Hepatocyte (in vitro differentiated cells): Measurements from ENCODE around the gene CHD9. TPM values are rescaled to one million over a fixed set of nuclear protein-coding genes. Genes with fewer than 3 reads are reported as not detected.
"Not testable (repeated sequence)": the region's sequence is repeated elsewhere in the genome, so short reads cannot be mapped to it uniquely, and the experiment has no call there.

Experiments
- DNase-seq: peaks from one replicate; pipeline ENCODE4 v3.0.0-alpha.2; 2016; ENCODE audit warnings: low spot score
- H2AFZ ChIP-seq: fragments of 200-600 bp; sonication (generic); 2 replicates; pipeline ENCODE4 v1.6.0; 2016; ENCODE audit warnings: antibody characterized with exemption, mild to moderate bottlenecking
- H3K27ac ChIP-seq: fragments of 200-600 bp; sonication (generic); 2 replicates; pipeline ENCODE4 v1.5.1; 2016; ENCODE audit warnings: mild to moderate bottlenecking
- H3K27me3 ChIP-seq: fragments of 200-600 bp; sonication (generic); 2 replicates; pipeline ENCODE4 v1.6.1; 2016
- H3K36me3 ChIP-seq: fragments of 200-600 bp; sonication (generic); replicated peaks from 2 replicates; pipeline ENCODE4 v1.5.1; 2016; ENCODE audit warnings: low read depth; ENCODE audit not compliant: insufficient read depth
- H3K4me1 ChIP-seq: fragments of 200-600 bp; sonication (generic); 2 replicates; pipeline ENCODE4 v1.5.1; 2016; ENCODE audit warnings: mild to moderate bottlenecking, moderate library complexity; ENCODE audit not compliant: insufficient read depth
- H3K4me2 ChIP-seq: fragments of 200-600 bp; sonication (generic); 2 replicates; pipeline ENCODE4 v1.6.0; 2016
- H3K4me3 ChIP-seq: fragments of 200-600 bp; sonication (generic); 2 replicates; pipeline ENCODE4 v1.5.1; 2016; ENCODE audit warnings: mild to moderate bottlenecking
- H3K79me2 ChIP-seq: fragments of 200-600 bp; sonication (generic); 2 replicates; pipeline ENCODE4 v1.6.0; 2017; ENCODE audit warnings: mild to moderate bottlenecking
- H3K9me2 ChIP-seq: fragments of 200-600 bp; sonication (generic); replicated peaks from 2 replicates; pipeline ENCODE4 v1.6.0; 2017; ENCODE audit warnings: mild to moderate bottlenecking; ENCODE audit not compliant: insufficient read depth
- H3K9me3 ChIP-seq: fragments of 200-600 bp; sonication (generic); 2 replicates; pipeline ENCODE4 v1.5.1; 2016; ENCODE audit warnings: low read depth, mild to moderate bottlenecking
- H4K20me1 ChIP-seq: fragments of 200-600 bp; sonication (generic); 2 replicates; pipeline ENCODE4 v1.6.0; 2016; ENCODE audit warnings: mild to moderate bottlenecking; ENCODE audit not compliant: insufficient read depth, poor library complexity, severe bottlenecking
- CTCF ChIP-seq: fragments of 200-600 bp; sonication (generic); IDR thresholded peaks from 2 replicates; pipeline ENCODE4 v1.5.1; 2016; ENCODE audit warnings: antibody characterized with exemption, mild to moderate bottlenecking; ENCODE audit not compliant: poor library complexity
- EZH2 ChIP-seq: fragments of 200-600 bp; sonication (generic); IDR thresholded peaks from 2 replicates; pipeline ENCODE4 v1.6.1; 2016; ENCODE audit warnings: antibody characterized with exemption, mild to moderate bottlenecking, borderline replicate concordance
- EZH2phosphoT487 ChIP-seq: fragments of 200-600 bp; sonication (generic); IDR thresholded peaks from one replicate; pipeline ENCODE4 v1.6.1; 2018; ENCODE audit warnings: antibody characterized with exemption, mild to moderate bottlenecking, low read depth, moderate library complexity; ENCODE audit not compliant: unreplicated experiment, severe bottlenecking
- WGBS: methylation state at CpG from one replicate; pipeline ENCODE4 v1.1.6; 2016; ENCODE audit warnings: low lambda C conversion rate; ENCODE audit errors: missing lambda C conversion rate; 5-methylcytosine and 5-hydroxymethylcytosine counted together
- polyA plus RNA-seq: library from polyadenylated mRNA; unstranded; fragments of >200 nt; fragmentation: Nextera tagmentation; extraction: Ambion mirVana; gene quantifications from 2 replicates; pipeline ENCODE4 v1.2.1, GENCODE V29; 2016
- total RNA-seq: library from RNA; depleted of rRNA; stranded (reverse); fragments of >200 nt; gene quantifications from 2 replicates; pipeline ENCODE4 v1.2.3, GENCODE V29; 2014

The CHD9 gene
- total and polyA plus RNA-seq, 2 experiments from 2014 or later, result 54.9 to 68.2 TPM

GRCh38 chr16:53262645-53263044, 207.9 kb downstream of the CHD9 start:
- no peaks in the 10 kb centered on the region for H4K20me1 ChIP-seq
- H3K4me1 ChIP-seq, result no peaks in the 10 kb centered on the region
- no peak for DNase-seq
- no peak overlapping the region for H2AFZ ChIP-seq
- H3K4me2 ChIP-seq, result no peak overlapping the region
- no peaks in the 10 kb centered on the region for H3K9me2 ChIP-seq
- no peak overlapping the region for H3K4me3 ChIP-seq
- H3K27me3 ChIP-seq, result no peaks in the 10 kb centered on the region
- TF ChIP-seq EZH2phosphoT487 (no peak), EZH2 (no peak), CTCF (no peak)
- no peak overlapping the region for H3K27ac ChIP-seq
- no peaks in the 10 kb centered on the region for H3K9me3 ChIP-seq
- H3K79me2 ChIP-seq, result no peaks in the 10 kb centered on the region
- no peaks in the 10 kb centered on the region for H3K36me3 ChIP-seq
- WGBS, result 100% methylated on average over 2 of the region's 2 CpGs

- Histone ChIP-seq H3K79me2 (no peaks in the 10 kb centered on the region), H3K4me1 (no peaks in the 10 kb centered on the region), H3K36me3 (no peaks in the 10 kb centered on the region), H3K27ac (no peak overlapping the region), H3K9me3 (no peaks in the 10 kb centered on the region), H3K4me2 (no peak overlapping the region), H3K27me3 (no peaks in the 10 kb centered on the region), H2AFZ (no peak overlapping the region), H3K9me2 (no peaks in the 10 kb centered on the region), H4K20me1 (no peaks in the 10 kb centered on the region), H3K4me3 (no peak overlapping the region)
- DNase-seq, result no peak
- no peak for TF ChIP-seq EZH2phosphoT487
- no peak for TF ChIP-seq CTCF
- no peak for TF ChIP-seq EZH2
These were observed 211.4 kb downstream of the CHD9 start for GRCh38 chr16:53266156-53266555.

DNA sequence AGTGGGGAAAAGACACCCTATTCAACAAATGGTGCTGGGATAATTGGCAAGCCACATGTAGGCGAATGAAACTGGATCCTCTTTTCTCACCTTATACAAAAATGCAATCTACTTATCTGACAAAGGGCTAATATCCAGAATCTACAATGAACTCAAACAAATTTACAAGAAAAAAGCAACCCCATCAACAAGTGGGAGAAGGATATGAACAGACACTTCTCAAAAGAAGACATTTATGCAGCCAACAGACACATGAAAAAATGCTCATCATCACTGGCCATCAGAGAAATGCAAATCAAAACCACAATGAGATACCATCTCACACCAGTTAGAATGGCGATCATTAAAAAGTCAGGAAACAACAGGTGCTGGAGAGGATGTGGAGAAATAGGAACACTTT, 223.7 kb downstream of the CHD9 start:
- not testable (repeated sequence) for H3K79me2 ChIP-seq, H3K27ac ChIP-seq, H3K4me2 ChIP-seq, DNase-seq, H2AFZ ChIP-seq, H4K20me1 ChIP-seq, H3K27me3 ChIP-seq, H3K4me1 ChIP-seq, H3K9me3 ChIP-seq, H3K4me3 ChIP-seq, H3K9me2 ChIP-seq
- WGBS, result 96% methylated on average over 1 of the region's 2 CpGs
- peaks cover 21% of the 10 kb centered on the region for H3K36me3 ChIP-seq

- peaks cover 9% of the 10 kb centered on the region for H3K36me3 ChIP-seq
- H3K9me3 ChIP-seq, result no peaks in the 10 kb centered on the region
- no peak for DNase-seq
- no peak overlapping the region for H3K27ac ChIP-seq
- H3K4me1 ChIP-seq, result no peaks in the 10 kb centered on the region
- H4K20me1 ChIP-seq, result no peaks in the 10 kb centered on the region
- H3K4me3 ChIP-seq, result no peak overlapping the region
- TF ChIP-seq EZH2 (no peak), EZH2phosphoT487 (no peak)
- H3K9me2 ChIP-seq, result no peaks in the 10 kb centered on the region
- no peak overlapping the region for H3K4me2 ChIP-seq
- H3K79me2 ChIP-seq, result no peaks in the 10 kb centered on the region
- H2AFZ ChIP-seq, result no peak overlapping the region
- no peaks in the 10 kb centered on the region for H3K27me3 ChIP-seq
- WGBS, result 81% methylated on average over 2 of the region's 2 CpGs
These were observed 226.5 kb downstream of the CHD9 start for GRCh38 chr16:53281280-53281679.
